Cardiac muscle cell (in vitro differentiated cells and primary cell): Measurements from ENCODE around the gene ARMC3. TPM values are rescaled to one million over a fixed set of nuclear protein-coding genes. Genes with fewer than 3 reads are reported as not detected.

Source experiments
- DNase-seq, 2 donors: peaks; one replicate each; pipeline versions ENCODE4 v3.0.0 to v3.0.0-alpha.2; 2010 to 2017; ENCODE audit warnings: low read depth in 1 of 2, low spot score in 1 of 2
- H3K27ac ChIP-seq: fragments of 200-600 bp; sonication (generic); 2 replicates; pipeline ENCODE4 v1.5.1; 2016
- H3K27me3 ChIP-seq: fragments of 200-600 bp; sonication (generic); 2 replicates; pipeline ENCODE4 v1.6.0; 2016; ENCODE audit warnings: control low read depth
- H3K36me3 ChIP-seq: fragments of 200-600 bp; sonication (generic); 2 replicates; pipeline ENCODE4 v1.5.1; 2016; ENCODE audit warnings: control low read depth
- H3K4me1 ChIP-seq: fragments of 200-600 bp; sonication (generic); 2 replicates; pipeline ENCODE4 v1.8.1; 2017; ENCODE audit warnings: low read depth, mild to moderate bottlenecking, mixed run types
- H3K4me3 ChIP-seq: fragments of 200-600 bp; sonication (generic); 2 replicates; pipeline ENCODE4 v1.5.1; 2016; ENCODE audit warnings: mild to moderate bottlenecking
- H3K9me3 ChIP-seq: fragments of 200-600 bp; sonication (generic); 2 replicates; pipeline ENCODE4 v1.5.1; 2017; ENCODE audit warnings: low read depth, mild to moderate bottlenecking, control low read depth
- CTCF ChIP-seq: IDR thresholded peaks from 2 replicates; pipeline ENCODE4 v1.5.1; 2012; ENCODE audit warnings: low read depth, mild to moderate bottlenecking, low read length
- polyA plus RNA-seq: library from polyadenylated mRNA; unstranded; fragments of >200 nt; fragmentation: Nextera tagmentation; extraction: Ambion mirVana; gene quantifications from 2 replicates; pipeline ENCODE4 v1.2.1, GENCODE V29; 2016
- total RNA-seq: library from RNA; depleted of rRNA; stranded (reverse); fragments of >200 nt; gene quantifications from 2 replicates; pipeline ENCODE4 v1.2.3, GENCODE V29; 2016

ARMC3 gene
- total and polyA plus RNA-seq, 2 experiments from 2014 or later: not detected

DNA sequence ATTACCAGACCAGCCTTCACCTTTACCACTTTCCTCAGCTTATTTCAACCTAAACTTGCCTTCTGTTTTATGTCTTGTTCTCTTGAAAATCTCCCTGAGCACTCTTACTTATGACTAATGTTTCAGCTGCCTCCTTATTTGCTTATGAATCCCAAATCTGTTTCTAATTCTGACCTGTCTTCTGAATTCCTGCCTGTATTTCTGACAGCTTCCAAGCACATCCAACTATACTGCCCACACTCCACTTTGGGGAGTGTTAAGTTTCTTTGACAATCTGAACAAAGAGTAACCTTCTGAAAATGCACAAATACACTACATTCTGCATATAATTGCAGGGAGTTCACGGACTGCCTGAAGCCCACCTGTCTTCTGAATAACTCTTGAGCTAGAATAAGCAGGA is 48.7 kb downstream of the ARMC3 start:
- Histone ChIP-seq H3K36me3 (no peaks in the 10 kb centered on the region), H3K4me3 (no peak overlapping the region), H3K27me3 (no peaks in the 10 kb centered on the region), H3K4me1 (no peaks in the 10 kb centered on the region), H3K9me3 (no peaks in the 10 kb centered on the region), H3K27ac (no peak overlapping the region)
- no peak for DNase-seq
- no peak for TF ChIP-seq CTCF

DNA sequence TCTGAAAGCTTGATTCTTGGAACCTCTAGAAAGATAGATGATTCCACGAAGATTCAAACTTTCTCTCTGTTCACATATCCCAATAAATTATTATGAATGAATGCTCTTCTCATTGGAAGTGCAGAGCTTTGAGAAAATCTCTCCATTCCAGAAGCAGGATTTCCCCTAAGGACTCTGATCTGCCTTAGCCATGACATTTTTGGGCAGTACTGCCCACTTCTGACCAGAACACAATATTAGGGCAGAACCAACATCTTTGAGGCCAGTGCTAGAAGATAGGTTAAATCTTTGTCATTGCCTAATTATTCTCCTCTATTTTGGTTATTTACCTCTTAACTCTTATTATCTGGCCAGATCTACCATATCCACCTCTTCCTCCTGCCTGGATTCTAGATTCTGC is 49.9 kb downstream of the ARMC3 start:
- DNase-seq: no peak
- H3K27me3 ChIP-seq: no peaks in the 10 kb centered on the region
- no peaks in the 10 kb centered on the region for H3K4me1 ChIP-seq
- H3K36me3 ChIP-seq: no peaks in the 10 kb centered on the region
- no peak overlapping the region for H3K4me3 ChIP-seq
- TF ChIP-seq CTCF: no peak
- no peaks in the 10 kb centered on the region for H3K9me3 ChIP-seq
- H3K27ac ChIP-seq: no peak overlapping the region

- no peak for TF ChIP-seq CTCF
- Histone ChIP-seq H3K4me1 (no peaks in the 10 kb centered on the region), H3K9me3 (no peaks in the 10 kb centered on the region), H3K27ac (no peak overlapping the region), H3K4me3 (no peak overlapping the region), H3K36me3 (no peaks in the 10 kb centered on the region), H3K27me3 (no peaks in the 10 kb centered on the region)
- DNase-seq: no peak
These were observed 50.4 kb downstream of the ARMC3 start for GRCh38 chr10:22978287-22978686.

- no peak for TF ChIP-seq CTCF
- no peak overlapping the region for H3K27ac ChIP-seq
- no peaks in the 10 kb centered on the region for H3K4me1 ChIP-seq
These were observed 51.1 kb downstream of the ARMC3 start for GRCh38 chr10:22978918-22979317.

DNA sequence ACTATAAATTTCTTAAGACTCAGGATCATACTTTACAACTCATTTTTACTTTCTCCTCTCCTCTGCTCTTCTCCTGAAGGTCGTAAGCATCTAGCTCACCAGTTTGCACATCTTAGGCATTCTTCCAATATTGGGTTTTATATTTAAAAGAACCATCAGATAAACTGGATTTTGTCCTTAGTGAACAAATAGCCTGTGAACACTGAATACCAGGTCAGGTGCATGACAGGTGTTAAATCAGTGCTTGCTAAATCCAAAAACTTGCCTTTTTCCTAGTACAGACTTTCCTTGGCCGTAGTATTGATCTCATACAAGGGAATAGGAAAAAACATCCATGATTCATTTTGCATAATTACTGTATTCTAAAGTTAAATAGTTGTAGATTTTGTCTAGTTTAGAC is 53.0 kb downstream of the ARMC3 start:
- Histone ChIP-seq H3K27ac (no peak overlapping the region), H3K27me3 (no peaks in the 10 kb centered on the region), H3K9me3 (no peaks in the 10 kb centered on the region), H3K4me3 (no peak overlapping the region), H3K4me1 (no peaks in the 10 kb centered on the region), H3K36me3 (no peaks in the 10 kb centered on the region)
- no peak for DNase-seq
- TF ChIP-seq CTCF: no peak

More at GRCh38 chr10:22978918-22979317, 51.1 kb downstream of the ARMC3 start:
- DNase-seq: no peak
- Histone ChIP-seq H3K9me3 (no peaks in the 10 kb centered on the region), H3K27me3 (no peaks in the 10 kb centered on the region), H3K4me3 (no peak overlapping the region), H3K36me3 (no peaks in the 10 kb centered on the region)

- Histone ChIP-seq H3K9me3 (no peaks in the 10 kb centered on the region), H3K27me3 (no peaks in the 10 kb centered on the region), H3K27ac (no peak overlapping the region), H3K36me3 (no peaks in the 10 kb centered on the region), H3K4me3 (no peak overlapping the region), H3K4me1 (peaks cover 6% of the 10 kb centered on the region)
- peak in 1 of 2 donors; percentile 52 for DNase-seq
- TF ChIP-seq CTCF: no peak
These were observed 56.2 kb downstream of the ARMC3 start for GRCh38 chr10:22984066-22984465.
